ENCODE results near the gene USP35.

USP35 gene

GRCh38 chr11:78188286-78189173, at the start of gene USP35, which contains the start of gene KCTD21:
Gene USP35 (plus strand): TSS chr11:78188919. CDS start chr11:78196246, 7,327 bp downstream.
Gene KCTD21 (minus strand): TSS chr11:78188626. CDS start chr11:78174554, 14,072 bp downstream.
- peak; percentile 90 to 92 for DNase-seq (ENCODE audit: low read depth in 2 of 2)

GRCh38 chr11:78139422-78140391, 49.0 kb upstream of the USP35 start, which contains the start of gene ALG8:
Gene ALG8 (minus strand): TSS chr11:78139626. CDS start chr11:78139588, 38 bp downstream.
- DNase-seq (ENCODE audit: low read depth in 2 of 2) = peak; percentile 97

GRCh38 chr11:78140392-78141077, 48.2 kb upstream of the USP35 start:
- no peak for DNase-seq (ENCODE audit: low read depth in 2 of 2)

- no peak for DNase-seq (ENCODE audit: low read depth in 2 of 2)
These were observed 43.2 kb upstream of the USP35 start for GRCh38 chr11:78145511-78146025.

GRCh38 chr11:78147807-78148206, 40.9 kb upstream of the USP35 start:
- DNase-seq (ENCODE audit: low read depth in 2 of 2) = no peak

GRCh38 chr11:78149646-78150045, 39.1 kb upstream of the USP35 start:
- no peak for DNase-seq (ENCODE audit: low read depth in 2 of 2)

- no peak for DNase-seq (ENCODE audit: low read depth in 2 of 2)
These were observed 38.4 kb upstream of the USP35 start for GRCh38 chr11:78150346-78150745.

GRCh38 chr11:78150754-78151153, 38.0 kb upstream of the USP35 start:
- DNase-seq (ENCODE audit: low read depth in 2 of 2) = no peak

- DNase-seq (ENCODE audit: low read depth in 2 of 2) = no peak
These were observed 36.9 kb upstream of the USP35 start for GRCh38 chr11:78151804-78152203.

GRCh38 chr11:78156127-78156844, 32.4 kb upstream of the USP35 start:
- no peak for DNase-seq (ENCODE audit: low read depth in 2 of 2)

GRCh38 chr11:78158987-78159652, 29.6 kb upstream of the USP35 start:
- DNase-seq (ENCODE audit: low read depth in 2 of 2) = no peak

- no peak for DNase-seq (ENCODE audit: low read depth in 2 of 2)
These were observed 28.2 kb upstream of the USP35 start for GRCh38 chr11:78160557-78160956.

- DNase-seq (ENCODE audit: low read depth in 2 of 2) = no peak
These were observed 27.4 kb upstream of the USP35 start for GRCh38 chr11:78161346-78161745.

GRCh38 chr11:78161962-78162371, 26.8 kb upstream of the USP35 start:
- no peak for DNase-seq (ENCODE audit: low read depth in 2 of 2)

- no peak for DNase-seq (ENCODE audit: low read depth in 2 of 2)
These were observed 24.9 kb upstream of the USP35 start for GRCh38 chr11:78163828-78164227.

GRCh38 chr11:78164471-78164870, 24.2 kb upstream of the USP35 start:
- no peak for DNase-seq (ENCODE audit: low read depth in 2 of 2)

- DNase-seq (ENCODE audit: low read depth in 2 of 2) = no peak
These were observed 21.8 kb upstream of the USP35 start for GRCh38 chr11:78166855-78167469.

GRCh38 chr11:78168539-78169477, 19.9 kb upstream of the USP35 start:
- DNase-seq (ENCODE audit: low read depth in 2 of 2) = no peak

Data from stimulated activated CD8-positive, alpha-beta memory T cell treated with anti-CD3 and anti-CD28 coated beads, Interleukin-15, amount 100 ng/mL, for 48 hours (primary cell).